Ramos (cell line): ENCODE data around the gene FTSJ3.

Experiments
- in situ Hi-C: fragments of 300-500 bp; cut with MboI; formaldehyde crosslinking; loops from one replicate; pipeline ENCODE4 v1.14.3; 2022; ENCODE audit warnings: low sequenced_read_pairs; ENCODE audit not compliant: unreplicated experiment

The FTSJ3 gene, protein sequence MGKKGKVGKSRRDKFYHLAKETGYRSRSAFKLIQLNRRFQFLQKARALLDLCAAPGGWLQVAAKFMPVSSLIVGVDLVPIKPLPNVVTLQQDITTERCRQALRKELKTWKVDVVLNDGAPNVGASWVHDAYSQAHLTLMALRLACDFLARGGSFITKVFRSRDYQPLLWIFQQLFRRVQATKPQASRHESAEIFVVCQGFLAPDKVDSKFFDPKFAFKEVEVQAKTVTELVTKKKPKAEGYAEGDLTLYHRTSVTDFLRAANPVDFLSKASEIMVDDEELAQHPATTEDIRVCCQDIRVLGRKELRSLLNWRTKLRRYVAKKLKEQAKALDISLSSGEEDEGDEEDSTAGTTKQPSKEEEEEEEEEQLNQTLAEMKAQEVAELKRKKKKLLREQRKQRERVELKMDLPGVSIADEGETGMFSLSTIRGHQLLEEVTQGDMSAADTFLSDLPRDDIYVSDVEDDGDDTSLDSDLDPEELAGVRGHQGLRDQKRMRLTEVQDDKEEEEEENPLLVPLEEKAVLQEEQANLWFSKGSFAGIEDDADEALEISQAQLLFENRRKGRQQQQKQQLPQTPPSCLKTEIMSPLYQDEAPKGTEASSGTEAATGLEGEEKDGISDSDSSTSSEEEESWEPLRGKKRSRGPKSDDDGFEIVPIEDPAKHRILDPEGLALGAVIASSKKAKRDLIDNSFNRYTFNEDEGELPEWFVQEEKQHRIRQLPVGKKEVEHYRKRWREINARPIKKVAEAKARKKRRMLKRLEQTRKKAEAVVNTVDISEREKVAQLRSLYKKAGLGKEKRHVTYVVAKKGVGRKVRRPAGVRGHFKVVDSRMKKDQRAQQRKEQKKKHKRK

GRCh38 chr17:63827002-63827800 is at the start of gene FTSJ3, which contains the start of gene PSMC5:
Gene FTSJ3, minus strand, starts transcription at chr17:63827663. Its CDS starts 761 bp downstream, at chr17:63826902.
Gene PSMC5, plus strand, starts transcription at chr17:63827431. Its CDS starts 60 bp downstream, at chr17:63827491.
- in situ Hi-C loops = no loop called here

DNA sequence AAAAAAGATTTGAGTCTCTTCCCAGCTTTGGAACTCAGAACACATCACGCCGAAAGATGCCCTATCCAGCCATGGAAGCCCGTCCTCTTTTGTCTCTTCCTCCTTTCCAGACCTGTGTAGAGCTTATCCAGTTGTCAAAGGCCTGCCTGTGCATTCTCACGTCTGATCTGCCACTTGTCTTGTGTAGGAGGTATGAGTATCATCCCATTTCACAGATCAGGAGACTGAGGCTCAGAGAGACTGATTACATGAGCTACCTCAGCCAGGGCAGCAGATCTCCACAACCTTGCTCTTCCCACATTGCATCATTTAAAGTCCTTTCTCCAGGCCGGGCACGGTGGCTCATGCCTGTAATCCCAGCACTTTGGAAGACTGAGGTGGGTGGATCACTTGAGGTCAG is 47.2 kb upstream of the FTSJ3 start:
- in situ Hi-C loops = loop anchor here (25.0 kb wide), 1 partner anchor 437 kb away; the partner anchor contains the start of gene CYB561

DNA sequence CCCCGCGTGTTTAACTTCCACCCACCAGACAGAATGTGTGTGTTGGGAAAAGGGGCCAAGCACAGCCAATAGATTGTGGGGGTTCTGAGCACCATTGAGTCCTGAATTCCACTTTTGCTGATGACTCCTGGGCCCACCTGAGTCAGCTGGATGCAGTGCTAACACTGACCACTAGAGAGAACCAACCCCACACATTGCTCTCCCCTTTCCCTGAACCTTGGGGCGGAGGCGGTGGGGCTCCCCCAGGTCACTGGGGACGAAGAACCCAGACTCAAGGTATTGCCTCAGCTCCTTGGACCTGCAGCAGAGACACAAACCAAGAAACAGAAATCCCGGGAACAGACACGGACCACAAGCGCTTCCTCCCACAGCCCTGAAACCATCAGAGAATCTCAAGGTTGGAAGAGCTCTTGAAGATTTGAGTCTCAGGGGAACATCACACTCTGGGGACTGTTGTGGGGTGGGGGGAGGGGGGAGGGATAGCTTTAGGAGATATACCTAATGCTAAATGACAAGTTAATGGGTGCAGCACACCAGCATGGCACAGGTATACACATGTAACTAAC is 46.7 kb upstream of the FTSJ3 start:
- in situ Hi-C loops = loop anchor here (25.0 kb wide), 1 partner anchor 437 kb away; the partner anchor contains the start of gene CYB561

GRCh38 chr17:63873577-63873976 is 46.1 kb upstream of the FTSJ3 start, which contains the start of gene CSH2:
Gene CSH2, minus strand, starts transcription at chr17:63873677. Its CDS starts 63 bp downstream, at chr17:63873614.
- in situ Hi-C loops = loop anchor here (25.0 kb wide), 1 partner anchor 436 kb away; the partner anchor contains the start of gene CYB561

- in situ Hi-C loops = loop anchor here (25.0 kb wide), 1 partner anchor 435 kb away; the partner anchor contains the start of gene CYB561
Observed at GRCh38 chr17:63871646-63872365, 44.3 kb upstream of the FTSJ3 start.

DNA sequence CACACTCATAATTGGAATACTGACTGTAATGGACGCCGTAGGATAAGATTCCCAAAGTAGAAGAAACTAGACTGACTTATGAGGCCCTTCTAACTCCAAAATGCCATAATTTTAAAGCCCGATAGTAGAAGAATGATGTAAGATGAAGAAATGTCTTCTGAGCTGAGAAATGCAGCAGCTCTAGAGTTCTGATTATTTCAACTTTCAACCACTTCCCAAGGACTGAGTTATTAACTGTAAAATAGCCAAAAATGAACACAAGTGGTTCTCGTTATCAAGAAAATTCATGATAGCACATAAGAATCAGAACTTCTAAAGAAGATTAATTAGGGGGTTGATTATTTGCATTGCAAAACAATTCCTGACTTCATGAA is 42.8 kb upstream of the FTSJ3 start:
- in situ Hi-C loops = loop anchor here (25.0 kb wide), 1 partner anchor 433 kb away; the partner anchor contains the start of gene CYB561

- in situ Hi-C loops = loop anchor here (25.0 kb wide), 1 partner anchor 432 kb away; the partner anchor contains the start of gene CYB561
Observed at GRCh38 chr17:63869491-63870291, 42.2 kb upstream of the FTSJ3 start.

DNA sequence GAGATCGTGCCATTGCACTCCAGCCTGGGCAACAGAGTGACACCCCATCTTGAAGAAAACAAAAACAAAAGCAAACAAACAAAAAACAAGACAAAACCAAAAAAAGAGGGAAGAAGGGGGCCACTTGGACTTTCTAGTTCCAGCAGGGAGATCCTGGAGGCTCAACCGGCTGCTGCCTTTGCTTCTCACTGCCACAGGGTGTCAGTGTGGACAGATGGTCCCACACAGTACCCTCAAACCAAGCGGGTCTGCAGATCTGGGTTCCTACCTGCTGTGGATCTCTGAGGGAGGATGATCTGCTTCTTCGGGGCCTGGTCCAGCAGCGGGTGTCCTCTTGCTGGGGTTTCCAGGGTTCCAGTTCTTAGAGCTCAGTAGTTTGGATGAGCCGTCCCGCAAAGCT is 39.2 kb upstream of the FTSJ3 start:
- in situ Hi-C loops = loop anchor here (25.0 kb wide), 1 partner anchor 429 kb away; the partner anchor contains the start of gene CYB561

DNA sequence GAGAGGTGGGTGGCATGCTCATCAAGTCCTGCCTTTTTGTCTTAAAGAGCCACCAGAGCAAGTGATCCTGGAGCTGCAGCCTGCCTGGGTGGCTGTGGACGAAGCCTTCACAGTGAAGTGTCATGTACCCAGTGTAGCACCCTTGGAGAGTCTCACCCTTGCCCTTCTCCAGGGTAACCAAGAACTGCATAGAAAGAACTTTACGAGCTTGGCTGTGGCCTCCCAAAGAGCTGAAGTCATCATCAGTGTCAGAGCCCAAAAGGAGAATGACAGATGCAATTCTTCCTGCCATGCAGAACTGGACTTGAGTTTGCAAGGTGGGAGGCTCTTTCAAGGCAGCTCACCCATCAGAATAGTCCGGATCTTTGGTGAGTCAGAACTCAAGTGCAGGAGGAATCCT is 31.8 kb upstream of the FTSJ3 start:
- in situ Hi-C loops = loop anchor here (25.0 kb wide), 1 partner anchor 422 kb away; the partner anchor contains the start of gene CYB561

GRCh38 chr17:63856425-63856824 is 29.0 kb upstream of the FTSJ3 start:
- in situ Hi-C loops = loop anchor here (25.0 kb wide), 1 partner anchor 419 kb away; the partner anchor contains the start of gene CYB561

GRCh38 chr17:63855185-63855584 is 27.7 kb upstream of the FTSJ3 start:
- in situ Hi-C loops = loop anchor here (25.0 kb wide), 1 partner anchor 418 kb away; the partner anchor contains the start of gene CYB561

GRCh38 chr17:63854709-63855108 is 27.2 kb upstream of the FTSJ3 start:
- in situ Hi-C loops = loop anchor here (25.0 kb wide), 1 partner anchor 417 kb away; the partner anchor contains the start of gene CYB561

DNA sequence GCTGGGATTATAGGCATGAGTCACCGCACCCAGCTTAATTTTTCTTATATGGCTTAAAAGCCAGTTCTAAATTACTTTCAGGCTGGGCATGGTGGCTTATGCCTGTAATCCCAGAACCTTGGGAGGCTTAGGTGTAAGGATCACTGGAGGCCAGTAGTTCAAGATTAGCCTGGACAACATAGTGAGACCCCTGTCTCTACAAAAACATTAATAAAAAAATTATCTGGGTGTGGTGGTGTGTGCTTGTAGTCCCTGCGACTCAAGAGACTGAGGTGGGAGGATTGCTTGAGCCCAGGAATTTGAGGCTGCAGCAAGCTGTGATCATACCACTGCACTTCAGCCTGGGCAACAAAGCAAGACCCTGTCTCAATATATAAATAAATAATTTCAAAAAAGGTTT is 25.8 kb upstream of the FTSJ3 start:
- in situ Hi-C loops = loop anchor here (25.0 kb wide), 1 partner anchor 416 kb away; the partner anchor contains the start of gene CYB561

GRCh38 chr17:63850401-63850800 is 22.9 kb upstream of the FTSJ3 start:
- in situ Hi-C loops = loop anchor here (25.0 kb wide), 1 partner anchor 413 kb away; the partner anchor contains the start of gene CYB561

DNA sequence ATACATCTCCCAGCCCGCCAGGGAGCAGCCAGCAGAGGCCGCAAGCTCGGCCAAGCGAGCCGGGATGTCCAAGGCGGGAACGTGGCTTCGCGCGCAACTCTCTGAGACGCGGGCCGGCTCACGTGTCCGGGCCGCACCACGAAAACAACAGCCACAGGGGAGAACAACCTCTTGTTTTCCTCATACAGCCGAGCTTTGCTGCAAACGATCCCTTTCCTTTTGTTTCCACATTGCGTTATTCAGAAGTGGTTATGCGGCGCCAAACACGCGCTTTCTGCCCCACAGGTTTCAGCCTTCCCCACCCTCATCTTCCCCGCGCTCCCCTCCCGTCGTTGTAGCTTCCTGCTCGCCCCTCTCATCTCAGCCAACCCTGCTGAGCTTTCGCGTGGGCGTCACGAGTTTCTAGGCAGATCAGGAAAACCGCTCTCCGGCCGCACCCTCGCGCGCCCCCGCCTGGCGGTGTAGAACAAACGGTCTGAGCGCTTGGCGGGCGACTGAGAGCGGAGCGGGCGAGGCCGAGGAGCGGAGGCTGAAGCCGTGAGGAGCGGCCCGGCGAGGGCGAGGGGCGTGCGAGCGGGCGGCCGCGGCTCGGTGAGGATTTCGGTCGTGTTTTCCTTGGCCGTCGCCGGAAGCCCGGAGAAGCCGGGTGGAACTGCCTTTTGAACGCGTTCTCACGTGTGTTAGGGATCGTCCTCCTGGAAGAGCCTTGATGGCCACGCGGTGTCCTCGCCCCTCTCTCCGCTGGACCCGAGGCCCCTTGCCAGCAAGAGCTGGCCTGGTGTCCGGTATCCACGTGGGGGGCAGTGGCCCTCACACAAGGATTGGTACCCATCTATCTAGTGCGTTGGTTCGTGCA is 21.6 kb upstream of the FTSJ3 start:
- in situ Hi-C loops = no loop called here

DNA sequence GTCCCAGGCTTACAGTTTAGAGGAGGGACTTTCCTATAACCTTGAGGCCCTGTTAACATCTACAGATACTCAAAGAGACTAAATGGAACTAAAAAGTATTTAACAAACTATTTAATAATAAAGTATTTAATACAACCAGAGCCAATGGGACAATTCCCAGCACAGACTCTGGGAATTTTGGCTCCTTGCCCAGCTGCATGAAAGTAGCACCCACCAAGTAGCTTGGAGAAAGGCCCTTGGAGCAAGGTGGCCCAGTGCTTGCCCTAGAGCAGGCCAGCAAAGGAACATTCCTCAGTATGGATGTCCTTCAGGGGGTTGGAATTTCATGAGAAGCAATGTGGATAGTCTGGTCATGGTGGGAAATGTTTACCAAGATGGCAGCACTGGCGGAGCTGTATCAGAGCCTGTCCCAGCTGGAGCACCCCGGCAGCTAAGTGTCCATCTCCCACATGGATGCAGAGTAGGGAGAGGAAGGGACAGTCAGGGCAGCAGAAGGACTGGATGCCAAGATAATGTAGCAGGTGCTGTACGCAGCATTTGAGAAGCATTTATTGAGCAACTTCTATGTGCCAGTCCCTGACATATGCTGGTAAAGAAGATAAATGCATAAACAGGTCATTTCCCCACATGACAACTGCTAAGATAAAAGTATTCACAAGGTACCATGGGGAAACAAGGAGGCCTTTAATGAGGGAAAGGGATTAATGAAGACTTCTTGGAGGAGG is 20.2 kb upstream of the FTSJ3 start:
- in situ Hi-C loops = no loop called here
